Limb (tissue), 2 donors: Measurements from ENCODE around the gene TJP1.
A peak's percentile ranks its signal among the peaks of the same experiment; 100 is the strongest.
"Not testable (repeated sequence)": the region's sequence is repeated elsewhere in the genome, so short reads cannot be mapped to it uniquely, and the experiment has no call there.

ENCODE experiments used
- DNase-seq, 2 donors: peaks; one replicate each; pipeline ENCODE4 v3.0.0-alpha.2; 2016; ENCODE audit errors: extremely low spot score in 2 of 2

The TJP1 gene

DNA sequence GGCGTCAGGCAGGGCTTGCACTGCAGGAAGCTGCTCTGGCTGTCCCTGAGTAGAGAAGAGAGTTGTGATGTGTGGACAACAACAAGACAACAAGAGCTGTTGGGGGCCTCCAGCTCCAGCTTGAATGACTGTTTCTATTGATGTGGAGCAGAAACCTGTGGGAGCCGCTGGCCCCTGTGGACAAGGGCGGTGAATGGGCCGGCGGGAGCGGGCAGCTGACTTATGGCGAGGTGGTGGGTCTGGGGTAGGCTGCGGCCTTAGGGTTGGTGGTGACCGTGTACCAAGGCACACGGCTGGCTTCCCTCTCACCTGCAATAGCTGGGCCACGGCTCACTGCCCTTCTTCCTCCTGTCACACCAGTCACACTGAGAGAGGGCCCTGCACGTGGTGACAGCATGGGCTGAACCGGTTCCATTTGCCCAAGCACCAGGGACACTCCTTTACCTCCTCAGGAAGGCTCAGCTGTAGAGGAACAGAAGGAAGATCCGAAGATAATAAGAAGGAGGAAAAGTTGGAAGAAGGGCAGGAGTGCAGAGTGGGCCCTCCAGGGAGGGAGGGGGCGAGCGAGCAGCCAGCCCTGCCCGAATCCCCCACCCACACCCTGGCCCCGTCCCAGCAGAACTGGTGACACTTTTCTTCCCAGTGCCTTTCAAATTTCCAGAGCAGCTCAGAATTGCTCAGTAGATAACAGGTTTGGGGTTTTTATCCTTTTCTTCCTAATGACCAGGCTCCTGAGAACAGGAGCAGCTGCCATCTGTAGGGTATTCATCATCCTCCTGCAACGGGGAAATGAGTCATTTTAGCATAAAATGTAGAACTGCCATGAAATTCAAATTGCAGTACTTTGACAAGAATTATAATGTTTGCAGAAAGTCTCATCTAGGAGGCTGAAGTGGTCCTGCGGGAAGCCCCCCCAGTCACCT, 136.9 kb downstream of the TJP1 start:
- DNase-seq = no peak

DNA sequence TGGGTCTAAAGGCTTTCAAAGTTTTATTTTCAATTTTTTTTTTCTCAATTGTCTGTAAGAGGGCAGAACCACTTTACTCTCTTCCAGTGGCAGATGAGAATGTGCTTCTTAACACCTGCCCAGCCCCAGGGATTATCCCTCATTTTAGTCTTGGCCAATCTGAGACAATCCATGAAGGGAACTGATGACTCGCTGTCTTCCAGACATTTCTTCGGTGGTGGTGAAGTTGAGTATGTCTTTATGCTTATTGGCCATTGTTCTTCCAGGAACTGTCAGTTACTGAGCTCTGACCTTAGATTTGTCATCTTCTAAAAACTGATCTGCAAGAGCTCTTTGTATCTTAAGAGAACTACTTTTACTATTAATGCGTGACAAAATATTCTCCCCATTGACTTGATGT, 139.5 kb downstream of the TJP1 start:
- DNase-seq = no peak

DNA sequence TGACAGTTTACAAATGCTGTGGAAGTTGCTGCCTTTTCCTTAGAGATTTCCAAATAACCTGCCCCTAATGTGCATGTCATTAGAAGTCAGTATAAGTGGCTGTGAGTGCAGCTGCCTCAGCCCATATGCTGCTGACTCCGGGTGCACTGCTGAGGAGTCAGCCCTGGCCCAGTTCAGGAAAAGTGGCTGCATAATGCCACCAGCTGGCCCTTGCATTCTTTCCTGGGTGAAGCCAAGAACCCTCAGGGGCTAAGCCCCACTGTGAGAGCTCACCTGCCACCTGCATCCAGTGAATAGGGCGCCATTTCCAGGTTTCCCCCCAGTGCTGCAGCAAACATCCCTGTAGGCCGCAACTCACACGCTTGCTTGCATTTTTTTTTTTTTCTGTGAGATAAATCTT, 139.9 kb downstream of the TJP1 start:
- DNase-seq = no peak

DNA sequence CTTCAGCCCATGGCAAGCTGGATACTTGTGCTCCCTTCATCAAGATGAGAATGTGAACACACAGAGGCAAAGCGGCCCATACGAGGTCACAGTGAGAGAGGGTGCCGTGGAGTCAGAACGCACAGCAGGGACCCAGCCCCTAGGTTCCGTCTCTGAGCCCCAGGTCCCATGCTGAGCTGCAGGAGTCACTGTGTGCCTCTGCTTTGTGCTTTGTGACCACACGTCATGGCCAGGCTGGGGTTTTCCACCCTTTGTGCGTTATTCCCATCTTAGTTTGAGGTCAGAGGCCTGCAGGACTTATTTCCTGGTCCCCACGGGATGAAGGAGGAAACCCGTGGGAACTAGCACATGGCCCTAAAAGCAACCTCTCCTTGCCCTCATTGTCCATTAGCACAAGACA, 140.3 kb downstream of the TJP1 start:
- no peak for DNase-seq

DNA sequence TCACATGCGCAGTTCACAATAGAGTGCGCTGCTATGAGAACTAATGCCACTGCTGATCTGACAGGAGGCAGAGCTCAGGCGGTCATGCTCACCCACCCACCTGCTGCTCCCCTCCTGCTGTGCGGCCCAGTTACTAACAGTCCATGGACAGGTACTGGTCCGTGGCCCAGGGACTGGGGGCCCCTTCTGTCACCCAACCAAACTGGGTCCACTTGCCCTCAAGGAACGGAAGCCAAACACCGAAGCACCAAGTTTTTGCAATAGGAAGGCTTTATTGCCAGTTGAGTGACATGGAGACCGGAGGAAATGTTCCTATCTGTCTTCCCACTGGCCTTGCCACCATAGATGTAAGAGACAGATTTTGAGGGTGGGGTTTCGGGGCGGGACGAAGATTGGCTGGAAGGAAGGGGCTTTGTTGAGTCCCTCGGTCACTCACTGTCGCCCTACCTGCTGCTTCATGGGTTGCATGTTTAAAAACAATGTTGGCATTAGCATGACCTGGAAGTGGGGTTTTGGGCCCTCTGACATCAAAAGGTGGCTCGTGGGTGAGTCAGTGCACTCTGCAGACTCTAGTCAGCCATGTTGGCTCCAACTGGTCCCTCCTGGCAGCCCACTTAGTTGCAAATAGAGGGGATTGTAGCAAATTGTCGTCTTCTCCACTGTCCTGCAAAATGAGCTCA, 141.0 kb downstream of the TJP1 start:
- DNase-seq = no peak

DNA sequence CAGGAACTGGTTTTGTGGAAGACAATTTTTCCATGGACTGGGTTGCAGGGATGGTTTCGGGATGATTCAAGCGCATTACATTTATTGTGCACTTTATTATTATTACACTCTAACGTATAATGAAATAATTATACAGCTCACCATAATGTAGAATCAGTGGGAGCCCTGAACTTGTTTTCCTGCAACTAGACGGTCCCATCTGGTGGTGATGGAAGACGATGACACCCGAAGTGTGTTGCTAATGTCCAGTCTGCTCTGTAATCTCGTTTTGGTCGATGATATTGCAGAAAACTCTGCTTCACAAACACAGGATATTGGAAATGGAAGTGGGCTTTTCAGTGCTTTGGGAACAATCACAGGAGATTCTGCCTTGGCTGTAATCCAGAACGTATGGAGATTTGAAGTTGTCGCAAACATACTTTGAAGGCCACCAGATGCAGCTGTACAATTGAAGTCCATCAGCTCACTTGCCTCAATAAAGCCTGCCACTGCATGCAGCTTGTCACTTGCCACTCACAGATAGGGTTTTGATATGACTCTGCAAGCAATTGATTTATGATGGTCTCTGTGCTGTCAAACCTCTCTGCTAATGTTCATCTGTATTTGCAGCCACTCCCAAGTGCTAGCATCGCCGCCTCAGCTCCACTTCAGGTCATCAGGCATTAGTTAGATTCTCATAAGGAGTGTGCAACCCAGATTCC, 141.7 kb downstream of the TJP1 start:
- DNase-seq = peak in 1 of 2 donors; percentile 30

DNA sequence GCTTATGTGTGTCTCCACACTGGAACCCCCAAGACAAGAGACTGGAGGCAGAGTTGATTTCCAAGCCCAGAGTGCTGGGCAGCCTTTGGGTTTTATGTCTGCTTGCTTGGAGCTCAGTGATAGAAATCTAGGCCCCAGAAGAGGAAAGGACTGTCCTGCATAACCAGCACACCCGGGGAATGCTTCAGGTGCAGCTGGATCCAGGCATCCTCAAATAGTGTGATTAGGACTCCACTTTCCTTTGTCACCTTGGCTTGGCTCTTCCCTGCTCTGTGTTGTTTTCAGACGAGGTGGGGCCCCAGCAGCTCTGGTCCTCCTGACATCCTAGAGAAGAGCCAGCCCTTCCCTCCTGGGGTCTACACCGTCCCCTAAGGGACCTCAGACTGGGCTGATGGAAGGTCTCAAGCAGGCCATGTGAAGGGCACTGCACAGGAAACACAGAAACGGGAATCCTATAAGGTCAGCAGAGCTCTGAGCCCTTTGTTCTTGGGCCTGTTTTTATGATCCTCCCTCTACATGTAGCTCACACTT, 143.7 kb downstream of the TJP1 start:
- DNase-seq = no peak

DNA sequence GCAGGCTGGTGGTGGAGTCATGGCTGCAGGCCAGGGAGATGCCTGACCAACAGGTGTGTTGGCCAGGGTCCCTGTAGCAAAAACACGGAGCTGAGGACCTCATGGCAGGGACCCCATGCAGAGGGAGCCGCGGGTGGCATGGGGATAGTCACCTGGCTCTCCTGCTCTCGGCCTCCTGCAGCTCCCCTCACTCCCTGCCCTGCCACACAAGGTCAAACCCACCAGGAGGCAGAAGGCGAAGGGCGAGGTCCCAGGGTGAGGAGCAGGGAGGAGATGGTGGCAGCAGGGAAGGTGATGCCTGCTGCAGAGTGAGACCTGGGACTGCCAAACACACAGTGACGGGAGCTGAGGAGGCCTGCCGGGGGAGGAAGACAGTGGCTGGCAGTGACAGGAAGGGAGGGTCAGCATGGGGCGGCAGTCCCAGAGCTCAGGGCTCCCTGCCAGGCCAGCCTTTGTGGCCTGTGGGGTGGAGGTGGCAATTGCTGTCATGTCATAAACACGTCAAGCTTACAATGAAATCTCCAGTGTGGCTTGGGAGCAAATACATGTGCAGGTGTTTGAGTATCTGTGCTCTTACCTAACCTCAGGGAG, 144.3 kb downstream of the TJP1 start:
- DNase-seq = peak in 1 of 2 donors; percentile 18

DNA sequence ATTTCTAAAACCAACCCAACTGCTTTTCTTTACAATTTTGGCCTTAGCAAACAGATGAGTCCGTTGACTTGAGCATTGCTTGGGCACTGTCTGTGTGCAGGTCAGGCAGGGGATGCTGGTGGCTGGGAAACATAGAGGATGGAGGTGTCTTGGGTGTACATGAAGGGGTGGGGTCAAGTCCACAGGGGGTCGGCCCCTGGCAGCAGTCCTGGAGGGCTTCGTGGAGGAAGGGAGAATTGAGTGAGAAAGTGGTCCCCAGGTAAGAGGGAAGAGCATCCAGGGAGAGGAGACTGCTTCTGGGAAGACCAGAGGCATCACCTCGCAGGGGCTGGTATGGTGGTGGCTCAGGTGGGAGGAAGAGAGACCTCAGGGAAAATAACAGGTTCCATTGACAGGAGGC, 144.8 kb downstream of the TJP1 start:
- DNase-seq = no peak

DNA sequence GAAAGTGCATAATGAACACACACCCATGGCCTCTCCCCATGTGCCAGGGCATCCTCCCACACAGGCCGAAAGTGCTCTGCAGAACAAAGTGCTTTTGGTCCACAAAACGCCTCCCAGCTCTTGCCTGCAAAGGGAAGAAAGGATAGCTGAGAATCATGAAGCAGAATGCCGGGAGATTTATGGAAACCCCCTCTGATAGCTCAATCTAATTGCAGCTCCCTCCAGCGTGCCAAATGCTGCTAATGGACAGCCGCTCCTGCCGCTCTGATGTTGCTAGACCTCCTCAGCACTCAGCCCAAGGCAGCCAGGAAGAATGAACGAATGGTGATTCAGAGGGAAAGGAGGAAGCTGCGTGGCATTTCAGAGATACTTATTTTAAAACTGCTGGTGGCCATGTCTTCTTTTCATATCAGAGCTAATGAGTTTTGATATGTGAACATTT, 145.3 kb downstream of the TJP1 start:
- DNase-seq = peak in 1 of 2 donors; percentile 38

DNA sequence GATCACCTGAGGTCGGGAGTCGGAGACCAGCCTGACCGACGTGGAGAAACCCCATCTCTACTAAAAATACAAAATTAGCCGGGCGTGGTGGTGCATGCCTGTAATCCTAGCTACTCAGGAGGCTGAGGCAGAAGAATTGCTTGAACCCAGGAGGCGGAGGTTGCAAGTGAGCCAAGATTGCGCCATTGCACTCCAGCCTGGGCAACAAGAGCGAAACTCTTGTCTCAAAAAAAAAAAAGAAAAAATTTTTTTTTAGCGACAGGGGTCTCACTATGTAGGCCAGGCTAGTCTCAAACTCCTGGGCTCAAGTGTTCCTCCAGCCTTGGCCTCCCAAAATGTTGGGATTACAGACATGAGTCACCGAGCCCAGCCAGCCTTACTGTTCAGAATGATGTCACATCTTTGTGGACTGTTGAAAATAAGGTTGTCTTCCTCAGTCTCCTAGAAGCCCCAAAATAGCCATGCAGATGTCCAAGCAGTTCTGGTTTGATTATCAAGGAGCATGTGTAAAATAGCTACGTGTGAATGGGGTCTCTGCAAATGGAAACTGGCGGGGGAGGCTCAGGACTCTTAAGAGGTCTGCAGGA, 145.8 kb downstream of the TJP1 start:
- not testable (repeated sequence) for DNase-seq

DNA sequence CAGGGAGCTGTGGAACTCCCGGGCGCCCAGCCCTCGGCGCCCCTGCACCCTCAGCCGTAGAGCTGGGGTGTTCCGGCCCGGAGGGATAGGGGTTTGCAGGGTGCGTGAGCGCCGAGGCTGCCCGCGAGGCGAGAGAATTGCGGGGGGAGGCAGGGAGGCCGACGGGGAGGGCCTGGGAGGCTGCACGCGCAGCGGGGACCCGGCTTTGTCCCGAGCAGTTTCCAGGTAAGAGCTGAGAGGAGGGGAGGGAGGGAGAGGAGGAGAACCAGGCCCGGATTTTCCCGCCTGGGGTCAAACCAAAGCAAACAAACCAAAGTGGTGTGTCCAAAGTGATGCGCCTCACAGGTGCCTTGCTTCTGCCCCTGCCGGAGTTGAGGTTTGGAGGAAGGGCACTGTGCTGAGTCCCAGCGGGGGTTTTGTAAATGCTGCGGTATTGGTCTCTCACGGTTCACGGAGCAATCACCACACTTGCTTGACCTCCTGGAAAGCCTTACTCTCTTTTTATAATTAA, 146.4 kb downstream of the TJP1 start:
- DNase-seq = peak in 1 of 2 donors; percentile 29

DNA sequence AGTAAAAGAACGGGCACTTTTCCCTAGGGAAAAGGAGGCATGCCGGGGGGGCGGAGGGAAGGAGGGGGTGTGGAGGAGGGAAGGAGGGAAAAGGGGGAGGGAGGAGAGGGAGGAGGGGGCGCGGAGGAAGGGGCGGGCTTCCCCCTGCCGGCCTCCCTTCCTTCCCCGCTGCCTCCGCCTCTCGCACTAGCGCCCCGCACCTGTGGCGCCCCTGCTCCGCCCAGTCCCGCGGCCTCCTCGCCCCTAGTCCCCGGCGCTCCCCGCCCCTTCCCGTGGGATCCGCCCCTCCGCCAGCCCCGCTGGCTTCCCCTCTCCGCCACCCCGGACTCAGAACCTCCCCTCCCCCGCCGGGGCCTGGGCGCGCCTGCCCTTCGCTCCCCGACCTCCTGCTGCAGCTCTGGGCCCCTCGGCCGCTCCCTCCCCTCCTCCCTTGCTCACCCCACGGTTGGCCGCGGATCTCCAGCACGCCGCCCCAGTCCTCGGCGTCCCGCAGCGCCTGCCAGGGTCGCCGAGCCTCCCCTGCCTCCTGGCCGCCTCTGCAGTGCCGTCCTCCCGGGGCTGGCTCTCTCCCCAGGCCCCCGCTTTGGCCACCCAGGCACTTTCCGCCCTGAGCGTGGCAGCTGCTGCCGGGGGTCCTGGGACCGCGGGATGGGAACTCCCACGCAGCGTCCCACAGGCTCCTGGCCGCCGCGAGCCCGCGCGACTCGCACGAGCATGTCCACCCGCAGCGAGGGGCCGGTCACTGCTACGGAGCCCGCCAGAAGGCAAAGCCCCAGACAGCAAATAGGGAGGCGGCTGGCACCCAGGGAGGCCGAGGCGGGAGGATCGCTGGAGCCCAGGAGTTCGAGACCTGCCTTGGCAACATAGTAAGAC, 147.4 kb downstream of the TJP1 start:
- DNase-seq = peak; percentile 20 to 78

DNA sequence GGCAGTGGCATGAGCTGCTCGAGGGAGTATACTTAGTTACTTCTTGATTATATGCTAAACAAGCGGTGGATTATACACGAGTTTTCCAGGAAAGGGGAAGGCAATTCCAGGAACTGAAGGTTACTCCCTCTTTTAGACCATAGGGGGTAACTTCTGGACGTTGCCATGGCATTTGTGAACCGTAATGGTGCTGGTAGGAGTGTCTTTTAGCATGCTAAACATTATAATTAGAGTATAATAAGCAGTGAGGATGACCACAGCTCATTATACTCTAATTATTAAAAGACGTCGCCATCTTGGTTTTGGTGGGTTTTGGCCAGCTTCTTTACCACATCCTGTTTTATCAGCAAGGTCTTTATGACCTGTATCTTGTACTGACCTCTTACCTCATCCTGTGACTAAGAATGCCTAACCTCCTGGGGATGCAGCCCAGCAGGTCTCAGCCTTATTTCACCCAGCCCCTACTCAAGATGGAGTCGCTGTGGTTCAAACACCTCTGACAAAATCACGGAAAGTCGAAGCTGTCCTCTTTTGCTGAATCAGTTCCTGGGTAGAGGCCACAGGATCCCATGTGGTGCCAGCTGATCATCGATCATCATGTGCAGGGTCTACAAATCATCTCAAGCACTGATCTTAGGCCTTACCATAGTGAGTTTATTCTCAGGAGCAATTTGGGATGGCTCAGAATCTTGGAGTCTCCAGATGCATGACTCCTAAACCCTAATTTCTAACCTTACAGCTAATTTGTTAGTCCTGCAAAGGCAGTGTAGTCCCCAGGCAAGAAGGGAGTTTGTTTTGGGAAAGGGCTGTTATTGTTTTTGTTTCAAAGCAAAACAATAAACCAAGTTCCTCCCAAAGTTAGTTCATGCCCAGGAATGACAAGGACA, 149.1 kb downstream of the TJP1 start:
- no peak for DNase-seq

DNA sequence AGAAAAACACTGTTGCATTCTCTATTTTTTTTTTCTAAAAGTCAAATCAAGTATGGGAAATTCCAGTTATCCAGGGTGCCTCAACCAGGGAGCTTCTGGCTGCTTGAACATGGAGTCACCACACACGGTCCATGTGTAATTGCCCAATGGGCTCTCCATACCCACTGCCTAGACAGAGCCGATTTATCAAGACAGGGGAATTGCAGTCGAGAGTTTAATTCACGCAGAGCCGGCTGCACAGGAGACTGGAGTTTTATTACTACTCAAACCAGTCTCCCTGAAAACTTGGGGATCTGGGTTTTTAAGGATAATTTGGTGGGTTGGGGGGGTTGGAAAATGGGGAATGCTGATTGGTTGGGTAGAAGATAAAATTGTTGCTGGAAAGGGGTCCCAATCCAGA, 149.8 kb downstream of the TJP1 start:
- DNase-seq = no peak

DNA sequence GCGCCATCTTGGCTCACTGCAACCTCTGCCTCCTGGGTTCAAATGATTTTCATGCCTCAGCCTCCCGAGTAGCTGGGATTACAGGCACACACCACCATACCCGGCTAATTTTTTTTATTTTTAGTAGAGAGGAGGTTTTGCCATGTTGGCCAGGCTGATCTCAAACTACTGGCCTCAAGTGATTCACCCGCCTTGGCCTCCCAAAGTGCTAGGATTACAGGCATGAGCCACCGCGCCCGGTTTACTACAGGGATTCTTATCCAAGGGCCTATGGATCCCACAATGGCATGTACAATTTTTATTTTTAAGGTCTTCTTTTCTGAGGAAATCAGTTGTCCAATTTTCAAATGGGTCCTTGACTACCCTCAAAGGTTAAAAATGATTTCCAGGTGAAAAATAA, 150.2 kb downstream of the TJP1 start:
- not testable (repeated sequence) for DNase-seq

DNA sequence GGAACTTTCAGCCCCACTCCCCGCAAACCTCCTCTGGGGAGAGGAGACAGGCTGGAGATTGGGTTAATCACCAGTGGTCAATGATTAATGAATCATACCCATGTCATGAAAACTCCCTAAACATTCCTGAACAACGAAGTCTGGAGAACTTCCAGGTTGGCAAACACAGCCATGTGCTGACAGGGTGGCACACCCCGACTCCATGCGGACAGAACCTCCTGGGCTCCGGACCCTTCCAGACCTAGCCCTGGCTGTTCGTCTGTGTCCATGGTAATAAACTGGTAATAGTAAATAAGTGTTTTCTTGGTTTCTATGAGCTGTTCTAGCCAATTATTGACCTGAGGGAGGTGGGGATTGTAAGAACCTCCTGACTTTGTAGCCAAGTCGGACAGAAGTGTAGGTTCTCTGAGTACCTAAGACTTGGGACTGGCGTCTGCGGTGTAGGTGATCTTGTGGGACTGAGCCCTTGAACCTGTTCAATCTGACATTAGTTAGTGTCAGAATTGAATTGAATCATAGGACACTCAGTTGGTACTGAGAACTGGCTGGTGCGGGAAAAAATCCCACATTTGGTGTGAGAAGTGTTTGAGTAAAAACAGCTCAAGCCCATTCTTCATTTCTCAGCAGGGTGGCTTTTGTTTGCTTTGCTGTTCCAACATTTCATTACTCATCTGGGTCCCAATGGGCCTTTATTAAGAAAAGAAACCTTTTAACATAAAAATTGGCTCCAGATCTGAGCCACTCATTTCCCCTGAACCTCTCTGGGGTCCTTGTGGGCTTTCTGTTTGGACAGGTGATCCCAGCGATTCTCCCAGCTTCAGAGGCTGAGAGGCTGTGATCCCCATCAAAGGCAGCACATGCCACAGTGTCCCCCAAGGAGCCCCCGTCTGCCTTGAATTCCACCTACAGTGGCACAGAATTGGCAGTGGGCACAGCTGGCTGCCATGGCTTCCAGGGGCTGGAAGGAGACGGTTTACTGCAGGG, 151.0 kb downstream of the TJP1 start:
- no peak for DNase-seq

DNA sequence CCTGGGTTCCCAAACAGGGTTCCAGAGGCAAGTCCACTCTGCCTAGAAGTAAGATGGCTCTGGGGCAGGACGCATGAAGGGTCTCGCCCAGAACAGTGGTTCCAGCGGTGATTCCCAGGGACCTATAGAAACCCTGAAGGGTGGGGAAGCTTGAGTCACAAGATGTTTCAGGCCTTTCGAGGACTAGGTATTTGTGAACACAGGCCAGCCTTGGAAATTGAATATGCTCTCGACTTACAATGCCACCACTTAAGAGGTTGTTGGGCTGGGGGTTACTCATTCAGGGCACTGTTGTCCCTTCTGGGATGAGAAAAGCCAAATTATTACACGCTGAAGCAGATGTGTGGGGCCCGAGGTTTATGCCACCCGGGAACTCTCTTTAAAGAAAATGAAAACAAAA, 152.0 kb downstream of the TJP1 start:
- DNase-seq = no peak
